Measurements from ENCODE around the gene EBF3. TPM values are rescaled to one million over a fixed set of nuclear protein-coding genes. Genes with fewer than 3 reads are reported as not detected.

The EBF3 gene
- total RNA-seq, 1 donor from 2014 or later = not detected

DNA sequence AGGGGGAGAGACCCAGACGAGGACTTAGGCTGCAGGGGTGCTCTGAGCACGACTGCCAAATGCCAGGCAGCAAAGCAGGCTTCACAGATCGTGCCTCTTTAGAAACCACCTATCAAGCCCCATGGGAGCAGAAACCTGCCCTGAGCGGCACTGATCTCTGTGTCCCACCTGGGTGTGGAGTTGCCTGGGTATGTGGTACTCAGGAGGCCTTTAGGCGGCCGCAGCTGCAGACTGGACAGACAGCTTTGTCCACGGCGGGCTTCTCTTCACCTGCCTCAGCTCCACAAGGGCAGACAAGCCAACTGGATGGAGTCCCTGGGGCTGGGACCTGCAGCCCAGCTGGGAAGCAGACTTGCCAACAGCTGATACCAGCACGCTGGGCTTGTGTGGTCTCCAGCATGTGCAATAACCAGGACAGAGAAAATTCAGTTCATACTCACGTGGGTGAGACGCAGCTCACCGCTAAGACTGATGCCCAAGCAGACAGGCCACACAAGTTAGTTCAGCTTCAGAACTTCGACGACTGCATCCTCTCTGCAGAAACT is 163.2 kb downstream of the EBF3 start:
- no peaks in the 10 kb centered on the region for H3K27me3 ChIP-seq (ENCODE audit: control insufficient read depth, insufficient read depth, low read length)
- TF ChIP-seq, protein P1, sequence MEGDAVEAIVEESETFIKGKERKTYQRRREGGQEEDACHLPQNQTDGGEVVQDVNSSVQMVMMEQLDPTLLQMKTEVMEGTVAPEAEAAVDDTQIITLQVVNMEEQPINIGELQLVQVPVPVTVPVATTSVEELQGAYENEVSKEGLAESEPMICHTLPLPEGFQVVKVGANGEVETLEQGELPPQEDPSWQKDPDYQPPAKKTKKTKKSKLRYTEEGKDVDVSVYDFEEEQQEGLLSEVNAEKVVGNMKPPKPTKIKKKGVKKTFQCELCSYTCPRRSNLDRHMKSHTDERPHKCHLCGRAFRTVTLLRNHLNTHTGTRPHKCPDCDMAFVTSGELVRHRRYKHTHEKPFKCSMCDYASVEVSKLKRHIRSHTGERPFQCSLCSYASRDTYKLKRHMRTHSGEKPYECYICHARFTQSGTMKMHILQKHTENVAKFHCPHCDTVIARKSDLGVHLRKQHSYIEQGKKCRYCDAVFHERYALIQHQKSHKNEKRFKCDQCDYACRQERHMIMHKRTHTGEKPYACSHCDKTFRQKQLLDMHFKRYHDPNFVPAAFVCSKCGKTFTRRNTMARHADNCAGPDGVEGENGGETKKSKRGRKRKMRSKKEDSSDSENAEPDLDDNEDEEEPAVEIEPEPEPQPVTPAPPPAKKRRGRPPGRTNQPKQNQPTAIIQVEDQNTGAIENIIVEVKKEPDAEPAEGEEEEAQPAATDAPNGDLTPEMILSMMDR (IDR thresholded peaks at IDR 0.05; ENCODE audit: insufficient read depth, low read length, poor library complexity, severe bottlenecking) = no peak
- no peaks in the 10 kb centered on the region for H3K36me3 ChIP-seq (ENCODE audit: control insufficient read depth, insufficient read depth, low read length)
- H3K4me3 ChIP-seq (ENCODE audit: low read depth, low read length) = no peak overlapping the region
- no peak for DNase-seq (ENCODE audit: low read depth)

DNA sequence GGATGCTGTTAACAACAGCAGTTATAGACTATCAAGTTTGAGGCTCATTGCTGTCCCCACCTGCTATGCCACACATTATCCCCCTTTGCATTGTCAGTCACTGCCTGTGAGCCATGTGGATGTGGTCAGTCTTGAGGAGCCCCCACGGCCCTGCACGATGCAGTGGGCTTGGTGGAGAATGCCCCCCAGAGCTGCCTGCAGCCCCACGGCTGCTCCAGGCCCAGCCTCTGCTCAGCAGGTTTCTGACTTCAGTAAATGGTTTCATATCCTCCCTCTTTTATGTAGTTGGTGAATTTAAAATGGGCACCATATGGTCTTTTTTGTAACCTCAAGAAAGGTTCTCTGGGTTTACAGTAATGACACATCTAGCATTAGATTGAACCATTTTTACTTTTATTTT is 164.1 kb downstream of the EBF3 start:
- H3K27me3 ChIP-seq (ENCODE audit: control insufficient read depth, insufficient read depth, low read length) = no peaks in the 10 kb centered on the region
- H3K36me3 ChIP-seq (ENCODE audit: control insufficient read depth, insufficient read depth, low read length) = no peaks in the 10 kb centered on the region
- no peak overlapping the region for H3K4me3 ChIP-seq (ENCODE audit: low read depth, low read length)
- DNase-seq (ENCODE audit: low read depth) = no peak
- TF ChIP-seq, protein P1 (IDR thresholded peaks at IDR 0.05; ENCODE audit: insufficient read depth, low read length, poor library complexity, severe bottlenecking) = no peak

DNA sequence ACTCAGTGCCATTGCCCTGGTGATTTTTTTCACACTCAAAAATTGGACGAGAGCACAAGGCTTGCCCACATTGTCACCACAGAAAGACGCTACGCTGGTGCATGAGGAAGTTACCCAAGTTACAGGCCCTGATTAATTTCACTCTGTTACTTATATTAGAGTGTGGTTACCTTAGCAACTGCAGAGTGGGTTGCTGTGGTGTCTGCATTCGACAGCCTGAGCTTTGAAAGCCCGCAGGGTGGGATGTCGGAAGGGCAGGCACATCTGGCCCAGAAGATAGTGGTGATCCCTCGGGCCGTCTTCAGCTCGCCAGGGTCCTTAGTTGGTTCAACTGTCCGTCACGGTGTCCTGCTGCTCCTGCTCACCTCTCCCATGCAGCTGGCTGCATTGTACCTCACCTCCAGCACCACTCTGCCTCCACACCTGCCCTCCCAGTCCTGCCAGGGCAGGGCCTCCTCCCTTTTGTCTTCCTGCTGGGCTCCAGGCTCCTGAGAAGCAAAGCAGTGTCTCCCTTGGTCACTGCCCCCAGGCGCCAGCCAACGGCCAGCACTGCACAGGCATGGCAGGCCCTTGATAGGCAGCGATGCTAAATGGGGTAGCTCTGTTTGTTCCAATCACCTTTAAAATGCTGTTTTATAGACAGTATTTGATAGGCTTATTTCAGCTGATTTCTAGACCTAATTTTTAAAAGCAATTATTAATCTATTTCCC is 167.2 kb downstream of the EBF3 start:
- TF ChIP-seq, protein P1 (IDR thresholded peaks at IDR 0.05; ENCODE audit: insufficient read depth, low read length, poor library complexity, severe bottlenecking) = no peak
- no peaks in the 10 kb centered on the region for H3K36me3 ChIP-seq (ENCODE audit: control insufficient read depth, insufficient read depth, low read length)
- no peaks in the 10 kb centered on the region for H3K27me3 ChIP-seq (ENCODE audit: control insufficient read depth, insufficient read depth, low read length)
- no peak overlapping the region for H3K4me3 ChIP-seq (ENCODE audit: low read depth, low read length)
- DNase-seq (ENCODE audit: low read depth) = no peak

DNA sequence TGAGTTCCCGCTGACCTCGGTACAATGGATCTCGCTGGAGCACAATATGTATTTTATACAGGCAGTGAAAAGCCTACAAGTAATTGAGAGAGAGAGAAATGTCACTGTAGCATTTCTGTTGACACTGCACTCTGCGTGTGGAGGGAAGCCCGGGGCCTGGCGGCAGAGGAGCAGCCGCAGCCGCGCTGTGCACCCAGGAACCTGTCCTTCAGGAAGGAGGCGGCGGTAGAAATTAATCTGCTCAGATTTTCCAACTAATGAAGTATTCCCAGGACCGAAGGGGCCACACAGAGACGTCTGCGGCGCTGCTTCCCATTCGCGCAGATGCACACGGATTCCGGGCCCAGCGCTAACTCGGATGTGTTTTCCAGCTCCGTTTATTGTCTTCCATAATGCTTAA is 170.1 kb downstream of the EBF3 start:
- Histone ChIP-seq H3K36me3 (ENCODE audit: control insufficient read depth, insufficient read depth, low read length) (no peaks in the 10 kb centered on the region), H3K27me3 (ENCODE audit: control insufficient read depth, insufficient read depth, low read length) (no peaks in the 10 kb centered on the region), H3K4me3 (ENCODE audit: low read depth, low read length) (no peak overlapping the region)
- TF ChIP-seq, protein P1 (IDR thresholded peaks at IDR 0.05; ENCODE audit: insufficient read depth, low read length, poor library complexity, severe bottlenecking) = no peak
- no peak for DNase-seq (ENCODE audit: low read depth)

DNA sequence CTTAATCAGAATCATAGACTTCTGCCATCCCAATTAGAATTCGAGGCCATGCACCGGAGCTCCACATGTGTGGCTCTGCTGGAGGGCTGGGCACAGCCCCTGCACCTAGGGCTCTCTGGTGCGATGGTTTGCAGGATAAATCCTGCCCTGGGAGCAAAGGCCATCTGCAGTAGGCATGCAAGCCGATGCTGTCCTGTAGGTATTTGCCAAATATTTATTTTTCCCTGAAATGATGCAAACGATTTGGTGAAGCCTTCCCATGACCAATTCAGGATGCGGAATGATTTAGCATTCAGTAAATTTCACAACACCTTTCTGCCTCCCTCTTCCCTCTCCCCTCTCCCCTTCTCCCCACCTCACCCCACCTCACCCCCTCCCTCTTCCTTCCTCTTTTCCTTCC is 170.6 kb downstream of the EBF3 start:
- no peaks in the 10 kb centered on the region for H3K36me3 ChIP-seq (ENCODE audit: control insufficient read depth, insufficient read depth, low read length)
- H3K4me3 ChIP-seq (ENCODE audit: low read depth, low read length) = no peak overlapping the region
- DNase-seq (ENCODE audit: low read depth) = no peak
- no peaks in the 10 kb centered on the region for H3K27me3 ChIP-seq (ENCODE audit: control insufficient read depth, insufficient read depth, low read length)
- TF ChIP-seq, protein P1 (IDR thresholded peaks at IDR 0.05; ENCODE audit: insufficient read depth, low read length, poor library complexity, severe bottlenecking) = no peak

DNA sequence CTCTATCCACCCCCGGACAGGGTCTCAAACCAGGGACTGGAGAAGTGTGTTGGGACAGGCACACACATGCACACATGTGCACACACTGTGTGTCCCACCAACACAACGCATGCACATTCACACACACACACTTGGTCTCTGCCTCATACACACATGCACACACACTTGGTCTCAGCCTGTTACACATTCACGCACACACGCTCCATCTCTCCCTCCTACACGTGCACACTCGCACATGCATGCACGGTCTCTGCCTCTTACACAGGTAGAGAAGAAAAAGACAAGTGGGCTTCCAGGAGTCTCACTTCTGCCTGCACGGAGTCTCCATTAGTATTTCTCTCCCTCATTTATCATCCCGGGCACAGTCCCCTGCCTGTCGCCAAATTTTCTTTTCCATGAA is 171.2 kb downstream of the EBF3 start:
- no peak for DNase-seq (ENCODE audit: low read depth)
- H3K4me3 ChIP-seq (ENCODE audit: low read depth, low read length) = no peak overlapping the region
- no peaks in the 10 kb centered on the region for H3K36me3 ChIP-seq (ENCODE audit: control insufficient read depth, insufficient read depth, low read length)
- no peaks in the 10 kb centered on the region for H3K27me3 ChIP-seq (ENCODE audit: control insufficient read depth, insufficient read depth, low read length)
- TF ChIP-seq, protein P1 (IDR thresholded peaks at IDR 0.05; ENCODE audit: insufficient read depth, low read length, poor library complexity, severe bottlenecking) = no peak

Data from kidney epithelial cell (primary cell).